GM12872 (cell line): Measurements from ENCODE around the gene XPA.

ENCODE experiments used
- TF ChIP-seq, protein P1 (sequence below): IDR thresholded peaks from 3 replicates; pipeline ENCODE4 v1.5.1; 2011; ENCODE audit warnings: low read depth, mild to moderate bottlenecking, low read length, moderate library complexity; ENCODE audit not compliant: insufficient read depth

XPA gene

GRCh38 chr9:97698865-97699264 lies 1.7 kb upstream of the XPA start:
- TF ChIP-seq, protein P1, sequence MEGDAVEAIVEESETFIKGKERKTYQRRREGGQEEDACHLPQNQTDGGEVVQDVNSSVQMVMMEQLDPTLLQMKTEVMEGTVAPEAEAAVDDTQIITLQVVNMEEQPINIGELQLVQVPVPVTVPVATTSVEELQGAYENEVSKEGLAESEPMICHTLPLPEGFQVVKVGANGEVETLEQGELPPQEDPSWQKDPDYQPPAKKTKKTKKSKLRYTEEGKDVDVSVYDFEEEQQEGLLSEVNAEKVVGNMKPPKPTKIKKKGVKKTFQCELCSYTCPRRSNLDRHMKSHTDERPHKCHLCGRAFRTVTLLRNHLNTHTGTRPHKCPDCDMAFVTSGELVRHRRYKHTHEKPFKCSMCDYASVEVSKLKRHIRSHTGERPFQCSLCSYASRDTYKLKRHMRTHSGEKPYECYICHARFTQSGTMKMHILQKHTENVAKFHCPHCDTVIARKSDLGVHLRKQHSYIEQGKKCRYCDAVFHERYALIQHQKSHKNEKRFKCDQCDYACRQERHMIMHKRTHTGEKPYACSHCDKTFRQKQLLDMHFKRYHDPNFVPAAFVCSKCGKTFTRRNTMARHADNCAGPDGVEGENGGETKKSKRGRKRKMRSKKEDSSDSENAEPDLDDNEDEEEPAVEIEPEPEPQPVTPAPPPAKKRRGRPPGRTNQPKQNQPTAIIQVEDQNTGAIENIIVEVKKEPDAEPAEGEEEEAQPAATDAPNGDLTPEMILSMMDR: no peak

GRCh38 chr9:97697837-97698236 lies 697 bp upstream of the XPA start:
- TF ChIP-seq, protein P1: no peak

- TF ChIP-seq, protein P1: no peak
Measured at GRCh38 chr9:97695995-97696802, 941 bp downstream of the XPA start.

GRCh38 chr9:97695390-97695789 lies 1.8 kb downstream of the XPA start:
- TF ChIP-seq, protein P1: no peak

GRCh38 chr9:97694769-97695168 lies 2.4 kb downstream of the XPA start:
- TF ChIP-seq, protein P1: no peak

GRCh38 chr9:97689401-97690180 lies 7.5 kb downstream of the XPA start:
- TF ChIP-seq, protein P1: no peak

DNA sequence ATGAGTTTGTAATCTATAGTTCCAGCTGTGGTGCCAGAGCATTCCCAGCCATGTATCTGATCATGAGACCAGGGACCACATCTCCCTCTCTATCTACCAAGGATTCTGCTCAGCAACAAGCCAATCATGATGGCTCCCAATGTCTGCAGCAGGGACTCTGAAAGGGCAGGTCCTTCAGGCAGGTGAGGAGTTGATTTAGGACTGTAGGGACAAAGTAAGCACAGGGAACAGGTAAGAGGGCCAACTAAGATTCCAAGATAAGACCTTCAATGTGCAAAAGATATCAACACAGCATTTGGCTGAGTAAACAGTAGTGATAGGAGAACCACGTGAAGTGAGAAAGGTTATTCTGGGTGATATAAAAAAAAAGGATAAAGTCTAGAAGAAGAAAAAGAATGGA lies 8.5 kb downstream of the XPA start:
- TF ChIP-seq, protein P1: no peak
